NB4 (cell line): Measurements from ENCODE around the gene CA10.

ENCODE experiments used
- CTCF ChIP-seq: IDR thresholded peaks from one replicate; pipeline ENCODE4 v1.5.1; 2012; ENCODE audit warnings: low read depth, low read length
- MAX ChIP-seq: IDR thresholded peaks from 2 replicates; pipeline ENCODE4 v1.6.1; 2011; ENCODE audit warnings: low read depth, low read length

GRCh38 chr17:51828901-51829300 lies 329.6 kb downstream of the CA10 start:
- TF ChIP-seq MAX (no peak), CTCF (no peak)
